ENCODE measurements around the gene SUSD3.

SUSD3 gene

DNA sequence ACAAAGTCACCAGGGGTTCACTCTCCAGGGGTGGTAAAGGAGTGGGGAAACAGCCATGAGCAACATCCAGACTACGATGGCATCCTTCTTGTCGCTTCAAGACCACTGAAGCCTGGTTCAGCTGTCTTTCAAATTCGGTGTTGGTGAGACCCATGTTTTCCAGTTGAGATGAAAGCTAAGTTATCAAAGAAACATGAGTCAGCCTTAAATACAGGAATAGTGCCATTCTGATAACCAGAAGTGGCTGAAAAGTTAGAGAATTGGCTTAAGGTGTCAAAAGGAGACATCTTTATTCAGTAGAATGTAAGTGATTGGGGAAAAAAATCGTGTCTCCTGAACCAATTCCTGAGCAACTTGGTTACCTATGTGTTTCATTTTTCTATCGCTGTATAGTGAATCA lies 30.5 kb downstream of the SUSD3 start:
- TF ChIP-seq, protein P1, sequence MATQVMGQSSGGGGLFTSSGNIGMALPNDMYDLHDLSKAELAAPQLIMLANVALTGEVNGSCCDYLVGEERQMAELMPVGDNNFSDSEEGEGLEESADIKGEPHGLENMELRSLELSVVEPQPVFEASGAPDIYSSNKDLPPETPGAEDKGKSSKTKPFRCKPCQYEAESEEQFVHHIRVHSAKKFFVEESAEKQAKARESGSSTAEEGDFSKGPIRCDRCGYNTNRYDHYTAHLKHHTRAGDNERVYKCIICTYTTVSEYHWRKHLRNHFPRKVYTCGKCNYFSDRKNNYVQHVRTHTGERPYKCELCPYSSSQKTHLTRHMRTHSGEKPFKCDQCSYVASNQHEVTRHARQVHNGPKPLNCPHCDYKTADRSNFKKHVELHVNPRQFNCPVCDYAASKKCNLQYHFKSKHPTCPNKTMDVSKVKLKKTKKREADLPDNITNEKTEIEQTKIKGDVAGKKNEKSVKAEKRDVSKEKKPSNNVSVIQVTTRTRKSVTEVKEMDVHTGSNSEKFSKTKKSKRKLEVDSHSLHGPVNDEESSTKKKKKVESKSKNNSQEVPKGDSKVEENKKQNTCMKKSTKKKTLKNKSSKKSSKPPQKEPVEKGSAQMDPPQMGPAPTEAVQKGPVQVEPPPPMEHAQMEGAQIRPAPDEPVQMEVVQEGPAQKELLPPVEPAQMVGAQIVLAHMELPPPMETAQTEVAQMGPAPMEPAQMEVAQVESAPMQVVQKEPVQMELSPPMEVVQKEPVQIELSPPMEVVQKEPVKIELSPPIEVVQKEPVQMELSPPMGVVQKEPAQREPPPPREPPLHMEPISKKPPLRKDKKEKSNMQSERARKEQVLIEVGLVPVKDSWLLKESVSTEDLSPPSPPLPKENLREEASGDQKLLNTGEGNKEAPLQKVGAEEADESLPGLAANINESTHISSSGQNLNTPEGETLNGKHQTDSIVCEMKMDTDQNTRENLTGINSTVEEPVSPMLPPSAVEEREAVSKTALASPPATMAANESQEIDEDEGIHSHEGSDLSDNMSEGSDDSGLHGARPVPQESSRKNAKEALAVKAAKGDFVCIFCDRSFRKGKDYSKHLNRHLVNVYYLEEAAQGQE (IDR thresholded peaks at IDR 0.05; ENCODE audit: insufficient replicate concordance, low read depth), result no peak
- no peak for TF ChIP-seq SPI1 (IDR thresholded peaks at IDR 0.05; ENCODE audit: borderline replicate concordance, low read depth)
- no peak for DNase-seq (ENCODE audit: low read depth in 1 of 2, low spot score in 1 of 2)
- Histone ChIP-seq H3K27ac (replicated peaks) (no peak overlapping the region), H3K4me3 (replicated peaks; ENCODE audit: insufficient read depth, low read length) (no peak overlapping the region), H3K27me3 (ENCODE audit: insufficient read depth, poor library complexity, severe bottlenecking) (no peaks in the 10 kb centered on the region)

DNA sequence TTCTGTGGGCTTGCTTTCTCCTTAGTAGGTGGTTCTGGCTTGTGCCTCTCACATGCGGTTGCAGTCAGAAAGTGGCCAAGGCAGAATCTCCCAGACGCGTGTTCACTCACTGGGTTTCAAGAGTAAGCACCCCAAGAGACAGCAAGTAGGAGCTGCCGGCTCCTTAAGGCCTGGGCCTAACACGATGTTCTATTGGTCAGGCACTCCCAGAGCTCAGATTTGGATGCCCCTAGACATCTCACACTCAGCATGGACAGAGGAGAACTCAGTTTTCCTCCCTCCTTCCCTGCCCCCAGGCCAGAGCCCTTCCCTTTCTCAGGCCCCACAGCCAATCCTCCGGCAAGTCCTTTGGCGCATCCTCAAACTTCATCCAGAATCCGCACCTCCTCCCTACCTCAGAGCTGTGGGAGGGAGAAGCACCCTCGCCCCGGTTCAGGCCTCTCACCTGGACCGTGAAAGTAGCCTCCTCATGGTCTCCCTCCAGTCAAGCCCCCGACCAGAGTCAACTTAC lies 31.0 kb downstream of the SUSD3 start:
- TF ChIP-seq POLR2AphosphoS5 (IDR thresholded peaks at IDR 0.05; ENCODE audit: low read depth) (no peak), GABPA (IDR thresholded peaks at IDR 0.05; ENCODE audit: low read depth) (no peak), SPI1 (IDR thresholded peaks at IDR 0.05; ENCODE audit: borderline replicate concordance, low read depth) (no peak)
- TF ChIP-seq, protein P1 (IDR thresholded peaks at IDR 0.05; ENCODE audit: insufficient replicate concordance, low read depth), result no peak
- TF ChIP-seq, protein P2, sequence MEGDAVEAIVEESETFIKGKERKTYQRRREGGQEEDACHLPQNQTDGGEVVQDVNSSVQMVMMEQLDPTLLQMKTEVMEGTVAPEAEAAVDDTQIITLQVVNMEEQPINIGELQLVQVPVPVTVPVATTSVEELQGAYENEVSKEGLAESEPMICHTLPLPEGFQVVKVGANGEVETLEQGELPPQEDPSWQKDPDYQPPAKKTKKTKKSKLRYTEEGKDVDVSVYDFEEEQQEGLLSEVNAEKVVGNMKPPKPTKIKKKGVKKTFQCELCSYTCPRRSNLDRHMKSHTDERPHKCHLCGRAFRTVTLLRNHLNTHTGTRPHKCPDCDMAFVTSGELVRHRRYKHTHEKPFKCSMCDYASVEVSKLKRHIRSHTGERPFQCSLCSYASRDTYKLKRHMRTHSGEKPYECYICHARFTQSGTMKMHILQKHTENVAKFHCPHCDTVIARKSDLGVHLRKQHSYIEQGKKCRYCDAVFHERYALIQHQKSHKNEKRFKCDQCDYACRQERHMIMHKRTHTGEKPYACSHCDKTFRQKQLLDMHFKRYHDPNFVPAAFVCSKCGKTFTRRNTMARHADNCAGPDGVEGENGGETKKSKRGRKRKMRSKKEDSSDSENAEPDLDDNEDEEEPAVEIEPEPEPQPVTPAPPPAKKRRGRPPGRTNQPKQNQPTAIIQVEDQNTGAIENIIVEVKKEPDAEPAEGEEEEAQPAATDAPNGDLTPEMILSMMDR (IDR thresholded peaks at IDR 0.05; ENCODE audit: insufficient read depth, low read length), result no peak
- Histone ChIP-seq H3K4me3 (replicated peaks; ENCODE audit: insufficient read depth, low read length) (no peak overlapping the region), H3K27ac (replicated peaks) (no peak overlapping the region), H3K27me3 (ENCODE audit: insufficient read depth, poor library complexity, severe bottlenecking) (no peaks in the 10 kb centered on the region)
- DNase-seq (ENCODE audit: low read depth in 1 of 2, low spot score in 1 of 2), result no peak

DNA sequence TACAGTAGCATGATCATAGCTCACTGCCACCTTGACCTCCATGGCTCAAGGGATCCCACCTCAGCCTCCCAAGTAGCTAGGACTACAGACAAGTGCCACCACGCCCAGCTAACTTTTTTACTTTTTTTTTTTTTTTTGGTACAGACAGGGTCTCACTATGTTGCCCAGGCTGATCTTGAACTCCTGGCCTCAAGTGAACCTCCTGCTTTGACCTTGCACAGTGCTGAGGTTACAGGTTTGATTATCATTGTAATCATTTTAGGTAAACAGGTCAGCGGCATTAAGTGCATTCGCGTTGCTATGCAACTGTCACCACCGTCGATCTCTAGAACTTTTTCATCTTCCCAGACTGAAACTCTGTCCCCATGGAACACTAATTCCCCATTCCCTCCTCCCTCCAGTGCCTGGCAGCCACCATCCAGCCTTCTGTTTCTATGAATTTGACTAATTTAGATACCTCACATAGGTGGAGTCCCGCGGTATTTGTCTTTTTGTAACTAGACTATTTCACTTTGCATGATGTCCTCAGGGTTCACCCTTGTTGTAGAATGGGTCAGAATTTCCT lies 31.7 kb downstream of the SUSD3 start:
- Histone ChIP-seq H3K4me3 (replicated peaks; ENCODE audit: insufficient read depth, low read length) (no peak overlapping the region), H3K27ac (replicated peaks) (no peak overlapping the region), H3K27me3 (ENCODE audit: insufficient read depth, poor library complexity, severe bottlenecking) (no peaks in the 10 kb centered on the region)
- TF ChIP-seq GABPA (IDR thresholded peaks at IDR 0.05; ENCODE audit: low read depth) (no peak), POLR2AphosphoS5 (IDR thresholded peaks at IDR 0.05; ENCODE audit: low read depth) (no peak), SPI1 (IDR thresholded peaks at IDR 0.05; ENCODE audit: borderline replicate concordance, low read depth) (no peak)
- TF ChIP-seq, protein P2 (IDR thresholded peaks at IDR 0.05; ENCODE audit: insufficient read depth, low read length), result no peak
- TF ChIP-seq, protein P1 (IDR thresholded peaks at IDR 0.05; ENCODE audit: insufficient replicate concordance, low read depth), result no peak
- no peak for DNase-seq (ENCODE audit: low read depth in 1 of 2, low spot score in 1 of 2)

Data from HL-60 (cell line).